Measurements from ENCODE around the gene NPAS3.

The NPAS3 gene

GRCh38 chr14:33678005-33678404 is 739.3 kb downstream of the NPAS3 start:
- Histone ChIP-seq H2AFZ (ENCODE audit: low read length) (no peak overlapping the region), H3K36me3 (ENCODE audit: insufficient read depth, low read length) (no peaks in the 10 kb centered on the region), H3K9me2 (replicated peaks; ENCODE audit: low read depth, low read length) (no peaks in the 10 kb centered on the region), H3K4me1 (ENCODE audit: insufficient read depth, low read length, poor library complexity, severe bottlenecking) (no peaks in the 10 kb centered on the region), H3K9me3 (ENCODE audit: insufficient read depth, low read depth, low read length) (no peaks in the 10 kb centered on the region), H4K20me1 (ENCODE audit: insufficient read depth, low read length, poor library complexity, severe bottlenecking) (no peaks in the 10 kb centered on the region), H3K4me3 (ENCODE audit: low read length, poor library complexity, severe bottlenecking) (no peak overlapping the region), H3K27me3 (ENCODE audit: insufficient read depth, low read length, poor library complexity, severe bottlenecking) (no peaks in the 10 kb centered on the region), H3K79me2 (ENCODE audit: insufficient read depth, low read length) (no peaks in the 10 kb centered on the region), H3F3A (ENCODE audit: low read depth) (no peaks in the 10 kb centered on the region), H3K4me2 (ENCODE audit: low read depth, low read length, poor library complexity, severe bottlenecking) (no peak overlapping the region), H3K9ac (ENCODE audit: low read depth, low read length, poor library complexity, severe bottlenecking) (no peak overlapping the region)
- TF ChIP-seq CTCF (conservative IDR thresholded peaks at IDR 0.05; ENCODE audit: low read length) (no peak), EZH2phosphoT487 (IDR thresholded peaks at IDR 0.05; ENCODE audit: borderline replicate concordance) (no peak)

DNA sequence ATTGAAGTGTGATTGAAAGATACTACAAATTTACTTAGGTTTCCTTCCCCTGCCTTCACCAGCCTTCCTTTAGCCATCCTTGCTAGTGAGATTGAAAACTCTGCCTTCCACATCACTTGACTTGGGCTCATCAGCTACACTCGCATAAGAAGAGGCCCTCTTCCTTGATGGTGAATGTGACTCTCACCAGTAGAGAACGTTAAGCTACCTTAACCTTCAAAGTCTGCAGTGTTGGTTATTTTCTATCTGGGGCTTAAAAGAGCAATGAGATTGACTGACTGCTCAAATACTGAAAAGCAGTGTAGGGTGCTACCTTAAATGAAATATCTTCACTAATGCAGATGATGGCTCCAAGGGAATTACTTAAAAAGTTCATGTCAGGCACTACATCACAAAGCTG is 740.3 kb downstream of the NPAS3 start:
- Histone ChIP-seq H2AFZ (ENCODE audit: low read length) (no peak overlapping the region), H3K36me3 (ENCODE audit: insufficient read depth, low read length) (no peaks in the 10 kb centered on the region), H3K4me3 (ENCODE audit: low read length, poor library complexity, severe bottlenecking) (no peak overlapping the region), H3K9ac (ENCODE audit: low read depth, low read length, poor library complexity, severe bottlenecking) (no peak overlapping the region), H3K4me1 (ENCODE audit: insufficient read depth, low read length, poor library complexity, severe bottlenecking) (no peaks in the 10 kb centered on the region), H4K20me1 (ENCODE audit: insufficient read depth, low read length, poor library complexity, severe bottlenecking) (no peaks in the 10 kb centered on the region), H3K9me2 (replicated peaks; ENCODE audit: low read depth, low read length) (no peaks in the 10 kb centered on the region), H3K4me2 (ENCODE audit: low read depth, low read length, poor library complexity, severe bottlenecking) (no peak overlapping the region), H3F3A (ENCODE audit: low read depth) (no peaks in the 10 kb centered on the region), H3K9me3 (ENCODE audit: insufficient read depth, low read depth, low read length) (no peaks in the 10 kb centered on the region), H3K79me2 (ENCODE audit: insufficient read depth, low read length) (no peaks in the 10 kb centered on the region), H3K27me3 (ENCODE audit: insufficient read depth, low read length, poor library complexity, severe bottlenecking) (no peaks in the 10 kb centered on the region)
- TF ChIP-seq EZH2phosphoT487 (IDR thresholded peaks at IDR 0.05; ENCODE audit: borderline replicate concordance), result no peak
- TF ChIP-seq CTCF (conservative IDR thresholded peaks at IDR 0.05; ENCODE audit: low read length), result no peak

GRCh38 chr14:33679461-33680225 is 741.0 kb downstream of the NPAS3 start:
- Histone ChIP-seq H3K36me3 (ENCODE audit: insufficient read depth, low read length) (no peaks in the 10 kb centered on the region), H3K4me2 (ENCODE audit: low read depth, low read length, poor library complexity, severe bottlenecking) (no peak overlapping the region), H3K79me2 (ENCODE audit: insufficient read depth, low read length) (no peaks in the 10 kb centered on the region), H3K9ac (ENCODE audit: low read depth, low read length, poor library complexity, severe bottlenecking) (no peak overlapping the region), H4K20me1 (ENCODE audit: insufficient read depth, low read length, poor library complexity, severe bottlenecking) (no peaks in the 10 kb centered on the region), H3F3A (ENCODE audit: low read depth) (no peaks in the 10 kb centered on the region), H2AFZ (ENCODE audit: low read length) (no peak overlapping the region), H3K9me3 (ENCODE audit: insufficient read depth, low read depth, low read length) (no peaks in the 10 kb centered on the region), H3K27me3 (ENCODE audit: insufficient read depth, low read length, poor library complexity, severe bottlenecking) (no peaks in the 10 kb centered on the region), H3K4me1 (ENCODE audit: insufficient read depth, low read length, poor library complexity, severe bottlenecking) (no peaks in the 10 kb centered on the region), H3K9me2 (replicated peaks; ENCODE audit: low read depth, low read length) (no peaks in the 10 kb centered on the region), H3K4me3 (ENCODE audit: low read length, poor library complexity, severe bottlenecking) (no peak overlapping the region)
- no peak for TF ChIP-seq EZH2phosphoT487 (IDR thresholded peaks at IDR 0.05; ENCODE audit: borderline replicate concordance)
- TF ChIP-seq CTCF (conservative IDR thresholded peaks at IDR 0.05; ENCODE audit: low read length), result no peak

Data from Loucy (cell line).